ACHN (cell line): ENCODE data around the gene DFFA.
"Not testable (repeated sequence)": the region's sequence is repeated elsewhere in the genome, so short reads cannot be mapped to it uniquely, and the experiment has no call there.

Experiments used
- DNase-seq: peaks from one replicate; pipeline ENCODE4 v3.0.0-alpha.2; 2015
- in situ Hi-C: cut with HindIII; loops from 2 replicates; pipeline ENCODE4 v1.10.0; 2017; ENCODE audit warnings: low sequenced_read_pairs, low pct_ligation_motif_present, low pct_unique_long_range_greater_than_20kb

Gene DFFA

GRCh38 chr1:10440794-10441193, 31.5 kb downstream of the DFFA start:
- DNase-seq: no peak
- in situ Hi-C loops: no loop called here

DNA sequence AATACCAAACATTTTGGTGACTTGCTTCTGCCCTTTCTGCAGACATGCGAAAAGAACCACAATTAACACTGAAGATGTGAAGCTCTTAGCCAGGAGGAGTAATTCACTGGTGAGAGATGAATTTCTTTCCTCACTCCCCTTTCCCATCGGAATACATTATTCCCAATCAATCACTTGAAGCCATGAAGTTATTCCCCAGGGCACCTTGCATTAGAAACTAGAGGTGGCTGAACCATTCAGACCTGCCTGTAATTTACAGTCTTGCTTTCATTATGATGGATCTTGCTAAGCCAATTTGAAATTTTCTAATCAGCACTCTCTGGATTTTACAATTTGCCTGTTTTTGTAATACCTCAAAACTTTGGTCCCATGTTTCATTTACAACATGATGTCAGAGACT, 32.0 kb downstream of the DFFA start:
- in situ Hi-C loops: no loop called here
- no peak for DNase-seq

GRCh38 chr1:10438677-10439163, 33.6 kb downstream of the DFFA start:
- in situ Hi-C loops: no loop called here
- DNase-seq: no peak

- no peak for DNase-seq
- in situ Hi-C loops: no loop called here
Measured at GRCh38 chr1:10437052-10437451, 35.3 kb downstream of the DFFA start.

DNA sequence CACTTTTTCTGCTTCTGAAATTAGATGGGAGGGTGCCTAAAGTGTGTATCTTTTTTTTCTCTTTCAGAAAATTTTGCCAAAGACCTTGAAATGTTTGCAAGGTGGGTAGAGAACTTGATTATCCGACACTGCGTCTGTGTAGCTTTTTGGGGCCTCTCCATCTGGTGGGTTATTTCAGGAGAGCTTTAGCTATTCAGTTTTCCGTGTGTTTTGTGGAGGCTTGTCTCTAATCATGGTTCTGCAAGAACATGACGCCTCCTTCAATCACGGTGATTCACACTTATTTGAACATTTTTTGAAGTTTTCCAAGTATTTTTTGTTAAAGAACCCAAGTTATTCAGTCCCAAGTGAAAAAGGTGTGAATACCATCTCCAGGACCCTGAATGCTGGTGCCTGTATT, 37.7 kb downstream of the DFFA start:
- DNase-seq: no peak
- in situ Hi-C loops: no loop called here

DNA sequence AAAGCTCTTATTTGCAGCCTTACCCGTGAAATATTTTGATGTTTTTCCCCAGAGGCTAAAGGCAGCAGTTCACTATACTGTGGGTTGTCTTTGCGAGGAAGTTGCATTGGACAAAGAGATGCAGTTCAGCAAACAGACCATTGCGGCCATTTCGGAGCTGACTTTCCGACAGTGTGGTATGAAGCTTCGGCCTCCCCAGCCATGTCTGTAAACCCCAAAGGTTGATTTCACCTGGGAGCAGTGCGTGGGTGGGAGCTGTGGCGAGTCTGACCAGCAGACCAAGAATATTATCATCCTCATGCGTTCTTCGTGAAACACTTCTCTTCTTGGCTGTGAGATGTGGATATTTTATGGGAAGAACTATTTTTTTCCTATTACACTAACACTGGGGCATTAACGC, 38.5 kb downstream of the DFFA start:
- in situ Hi-C loops: no loop called here

DNA sequence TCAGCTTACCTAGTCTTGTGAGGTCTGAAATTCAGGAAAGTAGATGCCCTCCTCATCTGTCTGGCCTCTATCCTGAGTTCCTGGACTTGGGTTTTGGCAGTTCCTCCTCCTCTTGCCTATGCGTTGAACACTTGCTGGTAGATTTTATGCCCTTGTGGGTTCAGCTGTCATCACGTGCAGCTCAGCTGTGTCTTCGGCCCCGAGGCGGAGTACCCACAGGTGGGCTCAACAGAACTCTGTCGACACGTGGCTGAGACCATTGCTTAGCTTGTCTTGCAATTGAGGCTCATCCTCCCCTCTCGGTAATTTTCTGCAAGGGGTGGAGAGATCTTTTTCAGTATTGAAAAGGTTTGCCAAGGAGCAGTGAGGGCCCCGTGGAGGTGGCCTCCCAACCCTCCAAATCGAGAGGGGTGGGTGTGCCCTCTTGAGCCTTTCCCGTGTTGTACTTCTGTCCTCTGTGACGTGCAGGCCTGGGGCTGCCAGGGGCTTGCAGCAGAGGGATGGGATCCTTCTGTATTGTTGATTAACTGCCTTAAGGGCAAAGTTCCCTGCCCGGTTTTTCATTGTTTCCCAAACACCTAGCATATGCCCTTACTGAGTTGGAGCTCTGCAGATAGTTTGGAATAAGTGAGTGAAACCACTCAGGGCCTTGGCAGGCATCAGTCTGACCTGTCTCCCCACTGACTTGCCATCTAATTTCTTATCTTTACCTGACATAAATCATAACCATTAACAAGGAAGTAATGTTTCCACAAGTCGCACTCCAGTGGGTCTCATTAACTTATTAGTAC, 39.2 kb downstream of the DFFA start:
- in situ Hi-C loops: no loop called here
- DNase-seq: no peak

More for the DNA sequence above, 38.5 kb downstream of the DFFA start:
- no peak for DNase-seq

GRCh38 chr1:10431070-10431730, 41.1 kb downstream of the DFFA start:
- peak; percentile 26 for DNase-seq
- in situ Hi-C loops: no loop called here

DNA sequence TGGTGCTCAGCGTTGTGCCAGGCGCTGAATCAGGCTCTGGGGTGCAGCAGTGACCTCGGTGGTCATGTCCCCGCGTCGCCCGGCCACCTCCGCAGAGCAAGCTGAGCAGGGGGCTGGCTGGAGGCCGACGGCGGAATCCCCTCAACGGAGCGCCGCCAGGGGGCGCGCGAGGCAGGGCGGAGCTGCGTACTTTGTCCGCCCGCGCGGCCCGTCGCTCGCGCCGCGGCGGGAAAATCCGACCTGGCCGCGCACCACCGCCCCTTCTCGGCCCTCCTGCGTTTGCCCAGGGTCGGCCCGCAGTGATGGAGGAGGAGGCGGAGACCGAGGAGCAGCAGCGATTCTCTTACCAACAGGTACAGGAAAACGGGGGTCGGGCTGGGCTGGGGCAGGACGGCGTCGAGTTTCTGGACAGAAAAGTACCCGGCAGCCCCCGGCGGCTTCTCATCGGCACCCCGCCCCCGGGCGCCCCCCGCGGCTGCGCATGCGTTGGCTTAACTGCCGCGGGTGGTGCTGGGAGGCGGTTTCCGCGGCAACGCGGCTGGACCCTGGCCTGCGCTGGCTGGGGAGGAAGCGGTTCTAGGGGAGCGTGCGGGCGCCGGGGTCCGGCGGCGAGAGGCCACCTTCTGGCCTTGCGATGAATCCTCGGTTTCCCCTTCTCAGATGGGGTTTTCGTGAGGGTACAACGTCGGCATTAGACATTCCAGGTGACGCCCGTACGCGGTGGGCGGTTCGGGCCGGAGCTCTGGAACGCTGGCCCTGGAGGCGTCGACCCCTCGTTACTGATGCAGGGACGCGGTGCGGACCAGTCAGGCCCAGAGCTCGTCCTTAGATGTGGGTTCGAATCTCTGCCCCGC, 41.9 kb downstream of the DFFA start, which contains the start of gene CENPS:
TSS of gene CENPS (plus strand) at position 218 of the 854 bp plus-strand sequence. CDS start at position 303, 85 bp downstream.
- in situ Hi-C loops: no loop called here
- peak; percentile 89 for DNase-seq

- in situ Hi-C loops: no loop called here
- DNase-seq: no peak
Measured at GRCh38 chr1:10429868-10430215, 42.5 kb downstream of the DFFA start.

DNA sequence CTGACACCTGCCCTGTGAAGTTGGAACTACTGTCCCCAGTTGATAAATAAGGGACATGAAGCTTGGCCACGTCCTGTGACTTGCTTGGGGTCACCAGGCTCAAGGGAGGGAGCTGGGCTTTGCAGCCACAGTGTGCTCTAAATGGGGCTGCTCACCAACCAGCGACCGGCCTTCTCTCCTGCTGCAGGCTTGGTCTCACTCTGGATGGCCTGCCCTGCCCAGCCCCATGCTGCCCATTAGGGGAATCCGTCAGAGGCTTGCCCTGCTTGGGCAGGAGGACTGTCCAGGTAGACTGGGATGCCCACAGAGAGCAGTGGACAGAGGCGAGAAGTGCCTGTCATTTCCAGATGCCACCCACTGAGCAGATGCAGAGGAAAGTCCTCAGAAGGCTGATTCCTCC, 43.3 kb downstream of the DFFA start:
- DNase-seq: no peak
- in situ Hi-C loops: no loop called here

DNA sequence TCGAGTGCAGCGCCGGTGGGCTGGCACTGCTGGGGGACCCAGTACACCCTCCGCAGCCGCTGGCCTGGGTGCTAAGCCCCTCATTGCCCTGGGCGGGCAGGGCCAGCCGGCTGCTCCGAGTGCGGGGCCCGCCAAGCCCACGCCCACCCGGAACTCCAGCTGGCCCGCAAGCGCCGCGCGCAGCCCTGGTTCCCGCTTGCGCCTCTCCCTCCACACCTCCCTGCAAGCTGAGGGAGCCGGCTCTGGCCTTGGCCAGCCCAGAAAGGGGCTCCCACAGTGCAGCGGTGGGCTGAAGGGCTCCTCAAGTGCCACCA, 45.8 kb downstream of the DFFA start:
- in situ Hi-C loops, DNase-seq: not testable (repeated sequence)

GRCh38 chr1:10425826-10426534, 46.3 kb downstream of the DFFA start:
- in situ Hi-C loops, DNase-seq: not testable (repeated sequence)

GRCh38 chr1:10424651-10425050, 47.7 kb downstream of the DFFA start:
- in situ Hi-C loops: no loop called here

DNA sequence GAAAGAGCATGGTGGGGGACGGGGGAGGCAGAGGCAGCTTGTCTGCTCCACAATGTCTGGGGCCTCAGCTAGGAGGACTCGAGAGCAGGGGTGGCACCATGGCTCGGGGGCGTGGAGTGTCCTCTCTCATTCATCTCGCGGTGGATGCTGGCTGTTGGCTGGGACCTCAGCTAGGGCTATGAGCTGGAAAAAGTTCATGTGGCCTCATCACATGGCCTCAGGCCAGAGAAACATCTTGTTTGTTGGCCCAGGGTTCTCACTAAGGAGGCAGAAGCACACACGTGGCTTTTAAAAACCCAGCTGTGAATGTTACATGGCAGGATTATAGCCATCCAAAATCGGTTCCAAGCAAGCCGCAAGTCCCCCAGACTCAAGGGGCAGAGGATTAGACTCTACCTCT, 48.3 kb downstream of the DFFA start:
- in situ Hi-C loops: no loop called here

More at GRCh38 chr1:10424651-10425050, 47.7 kb downstream of the DFFA start:
- DNase-seq: no peak

DNA sequence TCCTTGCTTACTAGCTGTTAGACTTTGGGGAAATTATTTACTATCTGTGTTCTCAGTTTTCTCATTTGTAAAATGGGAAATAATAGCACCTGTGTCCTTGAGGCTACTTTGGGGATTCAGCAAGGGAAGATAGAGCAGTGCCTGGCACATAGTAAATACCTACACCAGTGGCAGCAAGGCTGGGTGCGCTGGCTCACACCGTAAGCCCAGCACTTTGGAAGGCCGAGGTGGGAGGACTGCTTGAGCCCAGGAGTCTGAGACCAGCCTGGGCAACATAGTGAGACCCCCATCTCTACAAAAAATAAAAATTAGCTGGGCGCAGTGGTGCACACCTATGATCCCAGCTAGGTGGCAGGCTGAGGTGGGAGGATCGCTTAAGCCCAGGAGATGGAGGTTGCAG, 50.7 kb downstream of the DFFA start:
- in situ Hi-C loops: no loop called here

More for the DNA sequence above, 48.3 kb downstream of the DFFA start:
- no peak for DNase-seq

GRCh38 chr1:10419351-10419750, 53.0 kb downstream of the DFFA start:
- DNase-seq: no peak
- in situ Hi-C loops: no loop called here

More for the DNA sequence above, 50.7 kb downstream of the DFFA start:
- no peak for DNase-seq

GRCh38 chr1:10418741-10419140, 53.6 kb downstream of the DFFA start:
- DNase-seq, in situ Hi-C loops: not testable (repeated sequence)
